HG03439 (cell line): ENCODE data around the gene DAGLA.

Experiments
- ATAC-seq: cut with Tn5 transposase; IDR thresholded peaks from one replicate; pipeline ENCODE4 v1.9.1; 2021; ENCODE audit warnings: mild to moderate bottlenecking, moderate library complexity; ENCODE audit not compliant: unreplicated experiment

The DAGLA gene

DNA sequence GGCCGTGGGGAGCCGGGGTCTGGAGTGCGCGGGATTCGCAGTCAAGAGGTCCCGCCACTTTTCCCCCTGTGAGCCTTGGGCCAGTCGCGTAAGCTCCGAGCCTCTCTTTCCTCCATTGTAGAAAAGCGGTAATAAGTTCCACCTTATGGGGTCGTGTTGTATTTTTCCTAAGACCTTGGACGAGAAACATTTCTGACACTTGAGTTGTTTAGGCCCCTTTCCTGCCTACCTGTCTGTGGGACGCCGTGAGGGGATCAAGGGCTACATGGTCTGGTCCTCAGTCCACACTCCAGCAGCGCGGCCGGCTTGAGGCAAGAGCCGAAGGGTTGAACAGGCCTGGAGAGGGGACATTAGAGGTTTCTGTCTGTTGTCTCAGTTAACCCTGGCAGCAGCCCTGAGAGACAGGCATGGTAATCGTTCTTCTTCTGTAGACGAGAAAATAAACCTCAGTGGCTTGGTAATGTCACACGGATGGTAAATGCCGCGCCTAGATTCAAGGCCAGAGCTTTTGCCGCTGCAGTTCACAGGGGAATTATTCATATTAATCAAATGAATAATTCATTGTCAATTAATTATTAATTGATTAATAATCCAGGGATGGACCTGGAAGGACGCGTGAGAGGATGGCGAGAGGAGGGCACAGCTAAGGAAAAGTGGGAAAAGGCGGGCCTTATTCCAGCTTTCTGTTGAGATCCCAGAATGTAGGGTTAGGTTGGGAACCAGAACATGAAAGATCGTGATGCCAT is 113.1 kb downstream of the DAGLA start:
- ATAC-seq = no peak

DNA sequence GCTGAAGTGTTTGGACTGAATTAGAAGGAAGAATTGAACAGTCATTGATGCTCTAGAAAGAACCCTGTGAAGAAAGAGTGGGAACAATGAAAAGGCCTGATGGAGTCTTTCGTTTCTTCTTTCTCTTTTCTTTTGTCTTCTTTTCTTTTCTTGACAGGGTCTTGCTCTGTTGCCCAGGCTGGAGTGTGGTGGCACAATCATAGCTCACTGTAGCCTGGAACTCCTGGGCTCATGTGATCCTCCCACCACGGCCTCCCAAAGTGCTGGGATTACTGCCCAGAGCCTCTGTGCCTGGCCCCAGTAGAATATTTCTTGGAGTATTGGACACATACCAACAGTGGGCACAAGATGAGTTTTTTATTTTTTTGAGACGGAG is 113.6 kb downstream of the DAGLA start:
- no peak for ATAC-seq

DNA sequence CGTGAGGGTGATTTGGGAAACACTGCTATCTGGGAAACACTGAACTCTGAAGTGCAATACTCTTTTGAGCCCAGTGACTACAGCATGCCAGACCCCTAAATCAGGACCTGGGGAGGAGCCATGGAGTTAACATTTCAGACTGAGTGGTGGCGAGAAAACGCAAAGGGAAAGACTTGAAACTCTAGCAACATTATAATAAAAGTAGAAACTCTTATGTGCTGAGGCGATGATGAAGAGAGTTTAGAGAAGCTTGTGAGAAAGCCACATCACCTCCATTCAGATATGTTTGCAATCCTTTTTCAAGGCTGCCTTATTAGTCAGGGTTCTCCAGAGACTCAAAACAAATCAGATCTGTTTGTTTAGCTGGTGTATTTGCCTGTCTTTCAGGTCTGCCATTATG is 114.4 kb downstream of the DAGLA start:
- no peak for ATAC-seq

DNA sequence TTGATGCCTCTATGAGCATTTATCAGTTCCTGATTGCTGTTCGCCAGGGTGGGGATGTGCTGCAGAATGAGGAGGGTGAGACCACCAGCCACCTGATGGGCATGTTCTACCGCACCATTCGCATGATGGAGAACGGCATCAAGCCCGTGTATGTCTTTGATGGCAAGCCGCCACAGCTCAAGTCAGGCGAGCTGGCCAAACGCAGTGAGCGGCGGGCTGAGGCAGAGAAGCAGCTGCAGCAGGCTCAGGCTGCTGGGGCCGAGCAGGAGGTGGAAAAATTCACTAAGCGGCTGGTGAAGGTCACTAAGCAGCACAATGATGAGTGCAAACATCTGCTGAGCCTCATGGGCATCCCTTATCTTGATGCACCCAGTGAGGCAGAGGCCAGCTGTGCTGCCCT is 115.3 kb downstream of the DAGLA start:
- no peak for ATAC-seq

DNA sequence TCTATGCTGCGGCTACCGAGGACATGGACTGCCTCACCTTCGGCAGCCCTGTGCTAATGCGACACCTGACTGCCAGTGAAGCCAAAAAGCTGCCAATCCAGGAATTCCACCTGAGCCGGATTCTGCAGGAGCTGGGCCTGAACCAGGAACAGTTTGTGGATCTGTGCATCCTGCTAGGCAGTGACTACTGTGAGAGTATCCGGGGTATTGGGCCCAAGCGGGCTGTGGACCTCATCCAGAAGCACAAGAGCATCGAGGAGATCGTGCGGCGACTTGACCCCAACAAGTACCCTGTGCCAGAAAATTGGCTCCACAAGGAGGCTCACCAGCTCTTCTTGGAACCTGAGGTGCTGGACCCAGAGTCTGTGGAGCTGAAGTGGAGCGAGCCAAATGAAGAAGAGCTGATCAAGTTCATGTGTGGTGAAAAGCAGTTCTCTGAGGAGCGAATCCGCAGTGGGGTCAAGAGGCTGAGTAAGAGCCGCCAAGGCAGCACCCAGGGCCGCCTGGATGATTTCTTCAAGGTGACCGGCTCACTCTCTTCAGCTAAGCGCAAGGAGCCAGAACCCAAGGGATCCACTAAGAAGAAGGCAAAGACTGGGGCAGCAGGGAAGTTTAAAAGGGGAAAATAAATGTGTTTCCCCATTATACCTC is 115.8 kb downstream of the DAGLA start:
- no peak for ATAC-seq
